ENCODE measurements around the gene SHISA4.

GRCh38 chr1:201942129-201942495 lies 53.4 kb downstream of the SHISA4 start:
- no peak for TF ChIP-seq SUZ12 (IDR thresholded peaks at IDR 0.05)
- TF ChIP-seq NFRKB (IDR thresholded peaks at IDR 0.05), result no peak
- no peak for TF ChIP-seq TARDBP (IDR thresholded peaks at IDR 0.05)
- no peak for TF ChIP-seq FOXA1 (IDR thresholded peaks at IDR 0.05)
- no peak for TF ChIP-seq PKNOX1 (IDR thresholded peaks at IDR 0.05)
- no peak for TF ChIP-seq HDGF (IDR thresholded peaks at IDR 0.05; ENCODE audit: borderline replicate concordance)
- no peak for TF ChIP-seq SP1 (IDR thresholded peaks at IDR 0.05)
- no peak for TF ChIP-seq ARNT (IDR thresholded peaks at IDR 0.05)
- no peak for TF ChIP-seq ELF4 (IDR thresholded peaks at IDR 0.05)
- no peak for TF ChIP-seq FOXK2 (IDR thresholded peaks at IDR 0.05)

All from HEK293T (cell line).